Measurements from ENCODE around the gene CAMK2G. TPM values are rescaled to one million over a fixed set of nuclear protein-coding genes. Genes with fewer than 3 reads are reported as not detected.
"Not testable (repeated sequence)": the region's sequence is repeated elsewhere in the genome, so short reads cannot be mapped to it uniquely, and the experiment has no call there.

CAMK2G gene
- polyA plus RNA-seq, 4 donors: 20.0 to 32.1 (median 22.8) TPM

DNA sequence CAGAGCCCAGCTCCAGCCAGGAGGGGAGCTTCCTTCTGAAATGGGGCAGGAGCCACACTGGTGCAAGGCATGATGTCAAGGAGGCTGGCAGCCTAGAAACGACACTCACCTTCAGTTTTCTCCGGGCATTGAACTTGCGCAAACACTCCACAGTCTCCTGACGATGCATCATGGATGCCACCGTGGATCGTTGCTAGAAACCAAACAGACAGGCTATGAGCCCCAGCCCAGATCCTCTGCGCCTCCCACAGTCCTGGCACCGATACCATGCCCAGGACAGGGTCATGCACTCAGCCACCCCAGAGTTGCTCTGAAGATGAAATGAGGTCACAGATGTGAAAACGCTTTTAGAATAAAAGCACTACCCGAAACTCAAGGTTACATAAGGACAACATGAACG is 32.0 kb downstream of the CAMK2G start:
- DNase-seq (ENCODE audit: low read depth in 4 of 4, low spot score in 3 of 4): no peak

GRCh38 chr10:73841526-73842285 is 32.6 kb downstream of the CAMK2G start:
- DNase-seq (ENCODE audit: low read depth in 4 of 4, low spot score in 3 of 4): no peak

GRCh38 chr10:73841061-73841421 is 33.3 kb downstream of the CAMK2G start:
- no peak for DNase-seq (ENCODE audit: low read depth in 4 of 4, low spot score in 3 of 4)

GRCh38 chr10:73840403-73841060 is 33.8 kb downstream of the CAMK2G start:
- no peak for DNase-seq (ENCODE audit: low read depth in 4 of 4, low spot score in 3 of 4)

DNA sequence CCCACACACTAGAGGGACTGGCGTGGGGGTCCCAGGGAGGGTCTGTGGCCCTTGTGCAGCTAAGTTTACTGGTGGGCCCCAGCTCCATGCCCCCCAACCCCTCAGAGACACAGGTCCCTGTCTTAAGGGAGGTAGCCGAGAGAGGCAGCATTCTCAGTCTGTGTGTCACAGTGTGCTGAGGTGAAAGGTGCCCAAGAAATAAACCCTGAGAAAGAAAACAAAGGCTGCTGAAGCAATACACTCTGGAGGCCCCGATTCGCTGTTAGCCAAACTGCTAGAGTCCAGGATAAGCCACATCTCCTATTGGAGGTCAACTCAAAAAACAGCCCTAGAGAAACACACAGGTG is 34.3 kb downstream of the CAMK2G start:
- no peak for DNase-seq (ENCODE audit: low read depth in 4 of 4, low spot score in 3 of 4)

DNA sequence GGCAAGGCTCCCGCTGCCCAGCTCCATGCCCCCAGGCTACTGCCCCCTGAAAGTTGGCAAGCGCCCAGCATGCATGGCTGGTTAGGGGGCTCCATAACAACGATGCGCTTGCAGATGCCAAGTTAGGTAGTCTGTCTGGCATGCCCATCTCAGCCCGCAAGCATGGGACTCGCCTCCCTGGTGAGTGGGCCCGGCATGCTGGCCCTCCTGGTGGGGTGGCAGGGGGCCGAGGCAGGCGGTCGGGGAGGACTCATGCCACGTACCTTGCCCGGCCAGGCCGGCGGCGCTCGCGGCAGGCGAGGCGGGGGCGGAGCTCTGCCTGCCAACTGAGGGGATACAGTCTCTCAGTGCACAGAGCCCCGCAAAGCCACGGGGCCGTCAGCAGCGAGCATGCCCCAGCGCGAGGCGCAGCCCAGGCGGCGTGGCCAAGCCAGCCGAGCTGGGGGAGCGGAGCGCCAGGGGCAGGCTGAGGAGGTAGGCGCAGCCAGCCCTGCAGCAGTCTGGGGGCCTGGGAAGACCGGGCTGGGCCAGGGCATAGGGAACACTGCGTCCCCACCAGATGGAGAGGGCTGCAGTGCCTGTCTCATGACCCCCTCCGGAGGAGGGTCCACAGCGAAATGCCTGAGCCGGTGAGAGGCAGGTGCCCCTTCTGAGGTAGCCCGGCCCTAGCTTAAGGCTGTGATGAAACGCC is 34.9 kb downstream of the CAMK2G start:
- no peak for DNase-seq (ENCODE audit: low read depth in 4 of 4, low spot score in 3 of 4)

DNA sequence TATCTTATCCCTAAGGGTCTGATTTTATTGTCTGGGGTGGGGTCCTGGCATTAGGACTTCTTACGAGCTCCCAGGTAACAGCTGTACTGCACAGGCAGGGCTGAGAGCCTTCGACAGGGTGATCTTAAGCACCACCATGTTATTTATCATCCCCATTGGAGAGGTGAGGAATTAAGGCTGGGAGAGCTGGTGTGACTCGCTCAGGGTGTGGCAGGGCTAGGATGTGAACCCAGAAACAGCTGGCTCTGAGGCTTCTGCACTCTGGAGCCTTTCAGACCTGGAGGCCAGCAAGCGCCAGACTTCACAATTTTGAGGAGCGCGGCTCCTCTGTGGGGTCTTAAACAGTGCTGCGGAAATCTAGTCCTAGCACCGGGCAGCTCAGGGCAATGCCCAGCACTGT is 35.5 kb downstream of the CAMK2G start:
- DNase-seq (ENCODE audit: low read depth in 4 of 4, low spot score in 3 of 4): no peak

- DNase-seq (ENCODE audit: low read depth in 4 of 4, low spot score in 3 of 4): no peak
Measured at GRCh38 chr10:73838008-73838567, 36.3 kb downstream of the CAMK2G start.

- no peak for DNase-seq (ENCODE audit: low read depth in 4 of 4, low spot score in 3 of 4)
Measured at GRCh38 chr10:73837072-73837471, 37.3 kb downstream of the CAMK2G start.

GRCh38 chr10:73836427-73836980 is 37.9 kb downstream of the CAMK2G start:
- no peak for DNase-seq (ENCODE audit: low read depth in 4 of 4, low spot score in 3 of 4)

GRCh38 chr10:73829090-73829489 is 45.3 kb downstream of the CAMK2G start:
- DNase-seq (ENCODE audit: low read depth in 4 of 4, low spot score in 3 of 4): not testable (repeated sequence)

- no peak for DNase-seq (ENCODE audit: low read depth in 4 of 4, low spot score in 3 of 4)
Measured at GRCh38 chr10:73828161-73828560, 46.2 kb downstream of the CAMK2G start.

- DNase-seq (ENCODE audit: low read depth in 4 of 4, low spot score in 3 of 4): no peak
Measured at GRCh38 chr10:73827346-73828089, 46.8 kb downstream of the CAMK2G start.

DNA sequence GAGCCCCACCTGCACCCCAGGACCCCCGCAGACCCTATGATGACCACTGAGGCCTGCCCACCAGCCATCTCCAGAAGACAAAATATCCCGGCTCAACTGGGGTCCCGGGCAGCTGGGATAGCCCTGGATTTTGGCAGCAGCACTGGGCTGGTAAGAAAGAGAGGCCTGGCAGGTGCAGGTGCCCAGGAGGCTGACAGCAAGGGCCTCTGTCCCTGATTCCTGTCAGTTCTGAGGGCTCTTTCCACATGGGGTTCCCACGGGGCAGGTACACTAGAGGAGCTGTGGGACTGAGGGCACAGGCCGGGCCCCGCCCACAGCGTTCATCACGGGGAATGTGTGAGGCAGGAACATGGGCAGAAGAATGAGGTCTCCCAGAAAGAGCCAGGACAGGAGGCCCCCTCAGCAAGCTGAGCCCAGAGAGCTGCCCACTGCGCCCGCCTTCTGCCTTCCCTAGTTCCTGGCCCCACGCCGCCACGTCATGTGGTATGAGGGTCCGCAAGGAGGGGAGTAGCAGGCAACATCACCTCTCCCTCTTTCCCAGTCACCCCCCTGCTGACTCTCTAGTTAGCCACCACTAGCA is 50.1 kb downstream of the CAMK2G start:
- no peak for DNase-seq (ENCODE audit: low read depth in 4 of 4, low spot score in 3 of 4)

- DNase-seq (ENCODE audit: low read depth in 4 of 4, low spot score in 3 of 4): no peak
Measured at GRCh38 chr10:73823391-73823790, 51.0 kb downstream of the CAMK2G start.

- no peak for DNase-seq (ENCODE audit: low read depth in 4 of 4, low spot score in 3 of 4)
Measured at GRCh38 chr10:73819513-73820093, 54.8 kb downstream of the CAMK2G start.

GRCh38 chr10:73819081-73819480 is 55.3 kb downstream of the CAMK2G start:
- no peak for DNase-seq (ENCODE audit: low read depth in 4 of 4, low spot score in 3 of 4)

DNA sequence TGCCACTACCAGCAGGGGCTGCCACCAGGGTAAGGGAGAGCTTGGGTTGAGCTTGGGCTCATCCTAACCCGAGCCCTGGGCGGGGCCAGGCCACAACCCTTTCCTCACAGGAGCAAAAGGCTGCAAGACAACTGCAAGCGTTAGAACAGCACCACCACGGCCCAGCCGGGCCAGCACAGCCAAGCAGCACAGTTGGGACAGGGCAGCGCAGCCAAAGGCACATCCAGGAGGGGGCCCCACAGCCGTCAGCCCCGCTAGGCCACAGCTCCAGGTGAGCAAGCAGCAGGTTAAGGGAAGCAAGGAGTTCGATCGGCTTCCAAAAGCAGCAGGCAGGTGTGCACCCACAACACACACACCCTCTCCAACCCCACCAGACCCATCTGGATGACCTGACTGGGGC is 56.0 kb downstream of the CAMK2G start:
- DNase-seq (ENCODE audit: low read depth in 4 of 4, low spot score in 3 of 4): no peak

GRCh38 chr10:73817826-73818225 is 56.5 kb downstream of the CAMK2G start:
- no peak for DNase-seq (ENCODE audit: low read depth in 4 of 4, low spot score in 3 of 4)

Measured in left renal pelvis (tissue), 4 donors.